Esophagus muscularis mucosa (tissue), 4 donors: ENCODE results near the gene PLIN4.

ENCODE experiments used
- CTCF ChIP-seq, 3 experiments: fragments of 200-600 bp in 2 of 3; fragments of 450-650 bp in 1 of 3; sonication (generic) in 2 of 3; IDR thresholded peaks; one replicate each; pipeline ENCODE4 v1.5.1; 2017 to 2019; ENCODE audit warnings: antibody characterized with exemption in 3 of 3, mild to moderate bottlenecking in 2 of 3, moderate library complexity in 1 of 3
- EP300 ChIP-seq: sonication (generic); formaldehyde crosslinking; IDR thresholded peaks from one replicate; pipeline ENCODE4 v1.6.1; 2017; ENCODE audit warnings: antibody characterized with exemption
- POLR2A ChIP-seq: fragments of 450-650 bp; IDR thresholded peaks from one replicate; pipeline ENCODE4 v1.6.1; 2017; ENCODE audit warnings: antibody characterized with exemption, moderate library complexity, mild to moderate bottlenecking, low read depth
- POLR2AphosphoS5 ChIP-seq, 2 donors: sonication (generic); formaldehyde crosslinking; IDR thresholded peaks; one replicate each; pipeline ENCODE4 v1.6.1; 2017; ENCODE audit warnings: antibody characterized with exemption in 2 of 2

GRCh38 chr19:4499318-4499717 is 19.0 kb downstream of the PLIN4 start:
- TF ChIP-seq CTCF (IDR thresholded peaks at IDR 0.05) (no peak), POLR2A (no peak), EP300 (no peak), POLR2AphosphoS5 (IDR thresholded peaks at IDR 0.05) (no peak)
